NCI-H1694 (cell line): ENCODE data around the gene MMP25.
"Not testable (repeated sequence)": the region's sequence is repeated elsewhere in the genome, so short reads cannot be mapped to it uniquely, and the experiment has no call there.

Source experiments
- DNase-seq: peaks from one replicate; lab custom pipeline; 2025; lab: John Stamatoyannopoulos, UW

The MMP25 gene

GRCh38 chr16:3074860-3075522 lies 28.6 kb downstream of the MMP25 start:
- DNase-seq, result no peak

- DNase-seq, result no peak
Observed at GRCh38 chr16:3075523-3075915, 29.2 kb downstream of the MMP25 start.

GRCh38 chr16:3075946-3076345 lies 29.6 kb downstream of the MMP25 start:
- not testable (repeated sequence) for DNase-seq

GRCh38 chr16:3076577-3076976 lies 30.2 kb downstream of the MMP25 start:
- no peak for DNase-seq

- no peak for DNase-seq
Observed at GRCh38 chr16:3080024-3080423, 33.7 kb downstream of the MMP25 start.

GRCh38 chr16:3081957-3082356 lies 35.6 kb downstream of the MMP25 start:
- DNase-seq, result not testable (repeated sequence)

- not testable (repeated sequence) for DNase-seq
Observed at GRCh38 chr16:3083408-3083807, 37.0 kb downstream of the MMP25 start.

- no peak for DNase-seq
Observed at GRCh38 chr16:3084491-3084890, 38.1 kb downstream of the MMP25 start.

GRCh38 chr16:3084969-3085670 lies 38.8 kb downstream of the MMP25 start:
- no peak for DNase-seq

- no peak for DNase-seq
Observed at GRCh38 chr16:3085868-3086595, 39.7 kb downstream of the MMP25 start.

- no peak for DNase-seq
Observed at GRCh38 chr16:3086596-3087242, 40.4 kb downstream of the MMP25 start.

GRCh38 chr16:3087243-3088235 lies 41.2 kb downstream of the MMP25 start:
- DNase-seq, result no peak

- DNase-seq, result no peak
Observed at GRCh38 chr16:3088450-3088849, 42.1 kb downstream of the MMP25 start.

GRCh38 chr16:3088925-3089716 lies 42.8 kb downstream of the MMP25 start:
- no peak for DNase-seq

- DNase-seq, result no peak
Observed at GRCh38 chr16:3089717-3090592, 43.6 kb downstream of the MMP25 start.

GRCh38 chr16:3091551-3091950 lies 45.2 kb downstream of the MMP25 start:
- DNase-seq, result no peak

GRCh38 chr16:3092501-3092941 lies 46.2 kb downstream of the MMP25 start:
- DNase-seq, result no peak

- peak; percentile 15 for DNase-seq
Observed at GRCh38 chr16:3094289-3095027, 48.1 kb downstream of the MMP25 start.

GRCh38 chr16:3095869-3096268 lies 49.5 kb downstream of the MMP25 start:
- DNase-seq, result no peak
